HG03064 (cell line): Measurements from ENCODE around the gene IGF2R.

ENCODE experiments used
- ATAC-seq: cut with Tn5 transposase; IDR thresholded peaks from one replicate; pipeline ENCODE4 v1.9.1; 2021; ENCODE audit warnings: low read depth; ENCODE audit not compliant: unreplicated experiment

The IGF2R gene

DNA sequence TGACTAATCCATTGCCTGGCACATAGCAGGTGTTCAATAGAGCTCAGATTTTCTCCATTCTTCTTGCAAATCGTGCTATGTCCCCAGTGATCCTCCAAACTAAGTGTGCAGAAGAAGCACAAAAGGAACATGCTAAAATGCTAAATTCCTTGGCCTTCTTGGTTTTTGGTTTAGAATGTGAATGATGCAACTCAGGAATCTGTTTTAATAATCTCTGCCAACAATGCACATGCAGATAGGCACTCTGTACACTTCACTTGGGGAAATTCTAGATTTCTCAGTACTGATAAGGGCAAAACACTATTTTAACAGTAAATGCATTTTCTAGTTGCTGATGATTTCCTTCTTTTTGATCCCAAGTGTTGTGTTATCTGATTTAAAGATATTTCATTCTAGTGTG, 188.0 kb downstream of the IGF2R start:
- ATAC-seq: no peak

DNA sequence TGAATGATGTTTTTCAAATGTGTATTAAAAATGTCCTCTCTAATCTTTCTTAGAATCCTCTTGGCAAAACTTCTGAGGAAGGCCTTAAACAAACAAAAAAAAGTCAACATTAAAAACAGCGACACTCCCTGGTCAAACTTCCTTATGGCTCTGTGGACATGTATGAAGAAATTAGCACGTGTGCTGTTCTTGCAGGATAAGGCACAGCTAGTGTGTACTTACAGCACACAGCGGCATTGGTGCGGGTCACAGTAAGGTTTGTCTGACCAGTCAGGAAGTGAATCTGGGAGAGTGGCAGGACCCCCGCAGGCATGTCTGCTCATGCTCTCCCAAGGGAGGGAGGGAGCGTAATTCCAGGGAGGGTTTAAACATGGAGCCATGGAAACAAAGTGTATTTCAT, 191.6 kb downstream of the IGF2R start:
- ATAC-seq: no peak
